Activated CD8-positive, alpha-beta memory T cell treated with anti-CD3 and anti-CD28 coated beads, Interleukin-2, amount 50 U/mL, for 48 hours (primary cell): ENCODE results near the gene ZFX.

ENCODE experiments used
- DNase-seq: peaks from one replicate; pipeline ENCODE4 v3.0.0-alpha.2; 2020

ZFX gene

GRCh38 chrX:24203072-24203808 lies 53.7 kb downstream of the ZFX start:
- DNase-seq: no peak

- no peak for DNase-seq
These were observed 54.8 kb downstream of the ZFX start for GRCh38 chrX:24204331-24204730.

- DNase-seq: no peak
These were observed 55.4 kb downstream of the ZFX start for GRCh38 chrX:24204958-24205357.

- DNase-seq: no peak
These were observed 58.3 kb downstream of the ZFX start for GRCh38 chrX:24207826-24208225.

- no peak for DNase-seq
These were observed 59.1 kb downstream of the ZFX start for GRCh38 chrX:24208496-24209240.

GRCh38 chrX:24210190-24210589 lies 60.7 kb downstream of the ZFX start:
- no peak for DNase-seq

GRCh38 chrX:24214568-24214967 lies 65.0 kb downstream of the ZFX start:
- no peak for DNase-seq

GRCh38 chrX:24215272-24215671 lies 65.7 kb downstream of the ZFX start:
- no peak for DNase-seq

- no peak for DNase-seq
These were observed 66.5 kb downstream of the ZFX start for GRCh38 chrX:24216037-24216436.

GRCh38 chrX:24216827-24217226 lies 67.3 kb downstream of the ZFX start:
- DNase-seq: no peak

GRCh38 chrX:24219320-24219719 lies 69.8 kb downstream of the ZFX start:
- DNase-seq: no peak

- no peak for DNase-seq
These were observed 72.3 kb downstream of the ZFX start for GRCh38 chrX:24221872-24222271.

- DNase-seq: no peak
These were observed 75.7 kb downstream of the ZFX start for GRCh38 chrX:24225265-24225664.

GRCh38 chrX:24226176-24226575 lies 76.6 kb downstream of the ZFX start:
- DNase-seq: no peak

- no peak for DNase-seq
These were observed 79.1 kb downstream of the ZFX start for GRCh38 chrX:24228596-24228995.

GRCh38 chrX:24229400-24229879 lies 79.9 kb downstream of the ZFX start:
- DNase-seq: no peak

- DNase-seq: no peak
These were observed 80.4 kb downstream of the ZFX start for GRCh38 chrX:24229976-24230375.

GRCh38 chrX:24231131-24231540 lies 81.6 kb downstream of the ZFX start:
- no peak for DNase-seq

GRCh38 chrX:24231641-24232179 lies 82.2 kb downstream of the ZFX start:
- DNase-seq: no peak

- DNase-seq: no peak
These were observed 83.3 kb downstream of the ZFX start for GRCh38 chrX:24232796-24233195.

GRCh38 chrX:24235084-24235710 lies 85.7 kb downstream of the ZFX start:
- no peak for DNase-seq

- DNase-seq: no peak
These were observed 92.5 kb downstream of the ZFX start for GRCh38 chrX:24241822-24242648.
